Epithelial cell of esophagus (primary cell): ENCODE results near the gene TRAPPC6A.
A peak's percentile ranks its signal among the peaks of the same experiment; 100 is the strongest.

ENCODE experiments used
- DNase-seq: peaks from one replicate; pipeline ENCODE4 v3.0.0; 2010; ENCODE audit warnings: low read depth
- H3K4me3 ChIP-seq: 2 replicates; pipeline ENCODE4 v1.5.1; 2011; ENCODE audit warnings: mild to moderate bottlenecking, low read length, control low read depth
- TF ChIP-seq, protein P1 (sequence below): IDR thresholded peaks from 2 replicates; pipeline ENCODE4 v1.5.1; 2011; ENCODE audit warnings: low read depth, mild to moderate bottlenecking, low read length, control low read depth, inconsistent platforms; ENCODE audit not compliant: insufficient read depth; ENCODE audit errors: missing control alignments

Gene TRAPPC6A

DNA sequence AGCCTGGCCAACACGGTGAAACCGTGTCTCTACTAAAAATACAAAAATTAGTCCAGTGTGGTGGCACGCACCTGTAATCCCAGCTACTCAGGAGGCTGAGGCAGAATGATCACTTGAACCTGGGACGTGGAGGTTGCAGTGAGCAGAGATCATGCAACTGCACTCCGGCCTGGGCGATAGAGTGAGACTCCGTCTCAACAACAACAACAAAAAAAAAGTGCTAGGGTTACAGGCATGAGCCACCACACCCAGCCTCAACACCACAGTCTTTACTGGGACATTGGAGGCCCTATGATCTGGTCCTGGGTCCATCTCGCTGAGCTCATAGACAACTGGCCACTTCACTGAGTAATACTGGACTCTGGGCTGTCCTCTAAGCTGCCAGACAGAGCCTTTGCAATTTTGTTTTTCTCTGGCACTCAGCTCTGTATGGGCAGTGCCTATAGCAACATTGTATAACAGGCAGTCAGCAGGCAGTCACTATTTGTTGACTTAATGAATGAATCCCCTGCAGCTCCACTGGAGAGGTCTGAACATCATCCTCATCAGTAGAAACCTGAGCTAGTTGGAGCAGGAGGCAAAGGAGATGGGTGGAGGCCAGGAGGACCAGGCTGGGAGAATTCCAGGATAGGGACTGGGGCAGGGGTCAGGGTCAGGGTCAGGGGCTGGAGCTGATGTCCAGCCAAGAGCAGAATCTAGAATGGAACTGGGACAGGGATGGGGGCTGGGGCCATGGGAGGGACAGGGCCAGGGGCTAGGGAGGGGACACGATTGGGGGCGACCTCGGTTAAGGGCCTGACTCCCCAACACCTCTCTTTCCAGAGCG, 8.7 kb upstream of the TRAPPC6A start:
- no peak overlapping the region for H3K4me3 ChIP-seq
- no peak for DNase-seq
- TF ChIP-seq, protein P1, sequence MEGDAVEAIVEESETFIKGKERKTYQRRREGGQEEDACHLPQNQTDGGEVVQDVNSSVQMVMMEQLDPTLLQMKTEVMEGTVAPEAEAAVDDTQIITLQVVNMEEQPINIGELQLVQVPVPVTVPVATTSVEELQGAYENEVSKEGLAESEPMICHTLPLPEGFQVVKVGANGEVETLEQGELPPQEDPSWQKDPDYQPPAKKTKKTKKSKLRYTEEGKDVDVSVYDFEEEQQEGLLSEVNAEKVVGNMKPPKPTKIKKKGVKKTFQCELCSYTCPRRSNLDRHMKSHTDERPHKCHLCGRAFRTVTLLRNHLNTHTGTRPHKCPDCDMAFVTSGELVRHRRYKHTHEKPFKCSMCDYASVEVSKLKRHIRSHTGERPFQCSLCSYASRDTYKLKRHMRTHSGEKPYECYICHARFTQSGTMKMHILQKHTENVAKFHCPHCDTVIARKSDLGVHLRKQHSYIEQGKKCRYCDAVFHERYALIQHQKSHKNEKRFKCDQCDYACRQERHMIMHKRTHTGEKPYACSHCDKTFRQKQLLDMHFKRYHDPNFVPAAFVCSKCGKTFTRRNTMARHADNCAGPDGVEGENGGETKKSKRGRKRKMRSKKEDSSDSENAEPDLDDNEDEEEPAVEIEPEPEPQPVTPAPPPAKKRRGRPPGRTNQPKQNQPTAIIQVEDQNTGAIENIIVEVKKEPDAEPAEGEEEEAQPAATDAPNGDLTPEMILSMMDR, result no peak

DNA sequence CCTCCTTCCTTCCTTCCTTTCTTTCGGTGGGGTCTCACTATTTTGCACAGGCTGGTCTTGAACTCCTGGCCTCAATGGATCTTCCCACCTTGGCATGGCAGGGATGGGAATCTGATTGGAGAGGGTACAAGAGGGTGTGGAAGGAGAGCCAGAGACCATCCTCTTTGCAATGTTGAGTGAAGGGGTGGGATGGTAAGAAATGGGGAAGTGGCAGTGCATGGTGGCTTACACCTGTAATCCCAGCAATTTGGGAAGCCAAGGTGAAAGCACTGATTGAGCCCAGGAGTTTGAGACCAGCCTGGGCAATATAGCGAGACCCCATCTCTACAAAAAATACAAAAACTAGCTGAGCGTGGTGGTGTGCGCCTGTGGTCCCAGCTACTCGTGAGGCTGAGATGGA, 6.1 kb upstream of the TRAPPC6A start:
- TF ChIP-seq, protein P1, result no peak
- no peak overlapping the region for H3K4me3 ChIP-seq

DNA sequence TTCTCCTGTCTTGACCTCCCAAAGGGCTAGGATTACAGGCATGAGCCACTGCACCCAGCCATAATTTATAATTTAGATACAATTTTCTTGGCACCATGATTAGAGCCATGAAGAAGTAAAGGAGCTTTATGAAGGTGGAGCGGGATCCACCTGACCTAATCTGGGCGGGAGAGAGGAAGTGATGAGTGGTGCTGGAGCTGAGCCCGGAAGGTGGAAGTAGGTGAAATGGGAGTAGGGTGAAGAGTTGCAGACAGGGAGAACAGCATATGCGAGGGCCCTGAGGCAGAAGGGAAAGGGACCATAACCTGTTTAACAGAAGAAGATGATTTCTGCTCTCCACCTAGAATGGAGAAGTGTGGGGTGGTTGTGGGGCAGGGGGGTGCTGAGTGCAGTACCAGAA, 4.7 kb upstream of the TRAPPC6A start:
- no peak overlapping the region for H3K4me3 ChIP-seq
- DNase-seq, result peak; percentile 63
- TF ChIP-seq, protein P1, result no peak

More for the DNA sequence above, 6.1 kb upstream of the TRAPPC6A start:
- no peak for DNase-seq

DNA sequence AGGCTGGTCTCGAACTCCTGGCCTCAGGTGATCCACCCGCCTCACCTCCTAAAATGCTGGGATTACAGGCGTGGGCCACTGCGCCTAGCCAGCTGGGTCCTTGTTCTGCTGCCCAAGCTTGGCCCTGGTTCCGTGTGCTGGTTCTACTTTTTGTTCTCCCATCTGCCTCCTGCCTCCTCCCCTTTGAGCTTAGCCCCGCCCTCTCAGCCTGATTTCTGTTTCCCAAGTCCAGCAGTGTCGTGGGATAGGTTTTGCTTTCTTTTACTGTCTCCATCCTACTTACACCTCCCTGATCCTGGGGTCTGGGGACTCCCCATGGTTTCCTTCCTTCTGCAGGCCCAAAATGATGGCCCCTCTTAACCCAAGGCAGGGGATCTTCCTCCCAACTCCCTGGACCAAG, 2.9 kb upstream of the TRAPPC6A start:
- DNase-seq, result no peak
- no peak overlapping the region for H3K4me3 ChIP-seq
- TF ChIP-seq, protein P1, result no peak

DNA sequence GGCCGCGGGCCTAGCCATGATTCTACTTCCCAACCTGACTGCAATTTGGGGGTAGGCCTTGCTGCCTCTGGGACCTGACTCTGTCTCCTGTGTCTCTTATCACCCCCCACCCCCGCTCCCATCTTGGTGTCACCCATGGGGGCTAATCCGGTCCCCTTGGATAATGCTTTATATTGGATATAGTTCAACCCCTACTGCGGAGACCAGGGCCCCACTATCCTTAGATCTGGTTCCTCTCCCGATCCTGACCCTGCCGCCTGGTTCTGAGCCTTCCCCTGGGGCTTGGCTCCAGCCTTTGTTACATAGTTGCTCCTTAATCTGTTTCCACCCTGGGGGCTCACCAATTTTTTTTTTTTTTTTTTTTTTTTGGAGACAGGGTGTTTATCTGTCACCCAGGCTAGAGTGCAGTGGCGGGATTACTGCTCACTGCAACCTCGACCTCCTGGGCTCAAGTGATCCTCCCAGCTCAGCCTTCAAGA, 1.9 kb upstream of the TRAPPC6A start:
- DNase-seq, result no peak
- TF ChIP-seq, protein P1, result no peak
- peak overlapping the region; percentile 97 for H3K4me3 ChIP-seq

DNA sequence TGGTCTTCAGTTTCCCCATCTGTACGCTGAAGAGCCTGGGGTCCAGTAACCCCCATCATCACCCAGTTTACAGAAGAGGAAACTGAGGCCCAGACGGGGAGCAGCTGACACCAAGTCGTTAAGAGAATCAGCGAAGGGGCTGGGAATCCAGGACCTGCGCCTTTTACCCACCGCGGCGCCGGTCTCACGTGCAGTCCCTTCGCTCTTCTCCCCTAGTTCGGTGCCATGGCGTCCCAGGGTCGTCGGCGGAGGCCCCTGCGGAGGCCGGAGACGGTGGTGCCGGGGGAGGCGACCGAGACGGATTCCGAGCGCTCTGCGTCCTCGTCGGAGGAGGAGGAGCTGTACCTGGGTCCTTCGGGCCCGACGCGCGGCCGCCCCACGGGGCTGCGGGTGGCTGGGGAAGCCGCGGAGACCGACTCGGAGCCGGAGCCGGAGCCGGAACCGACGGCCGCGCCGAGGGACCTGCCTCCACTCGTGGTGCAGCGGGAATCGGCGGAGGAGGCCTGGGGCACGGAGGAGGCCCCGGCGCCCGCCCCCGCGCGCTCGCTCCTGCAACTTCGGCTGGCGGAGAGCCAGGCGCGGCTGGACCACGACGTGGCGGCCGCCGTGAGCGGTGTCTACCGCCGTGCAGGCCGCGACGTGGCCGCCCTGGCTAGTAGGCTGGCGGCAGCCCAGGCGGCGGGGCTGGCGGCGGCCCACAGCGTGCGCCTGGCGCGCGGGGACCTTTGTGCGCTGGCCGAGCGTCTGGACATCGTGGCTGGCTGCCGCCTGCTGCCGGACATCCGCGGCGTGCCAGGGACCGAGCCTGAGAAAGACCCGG, 1.2 kb upstream of the TRAPPC6A start:
- peak; percentile 45 for DNase-seq
- TF ChIP-seq, protein P1, result no peak
- H3K4me3 ChIP-seq, result peak overlapping the region; percentile 97
